Fibroblast of mammary gland (primary cell): Measurements from ENCODE around the gene ASCC2.

Experiments used
- DNase-seq: peaks from one replicate; pipeline ENCODE4 v3.0.0-alpha.2; 2010; ENCODE audit warnings: low read depth
- H3K4me3 ChIP-seq: 2 replicates; pipeline ENCODE4 v1.5.1; 2011; ENCODE audit warnings: low read depth, mild to moderate bottlenecking, low read length, moderate library complexity; ENCODE audit not compliant: control insufficient read depth
- CTCF ChIP-seq: conservative IDR thresholded peaks from 2 replicates; pipeline ENCODE4 v1.5.1; 2011; ENCODE audit warnings: low read depth, low read length, inconsistent platforms; ENCODE audit not compliant: control insufficient read depth, insufficient read depth

The ASCC2 gene, protein sequence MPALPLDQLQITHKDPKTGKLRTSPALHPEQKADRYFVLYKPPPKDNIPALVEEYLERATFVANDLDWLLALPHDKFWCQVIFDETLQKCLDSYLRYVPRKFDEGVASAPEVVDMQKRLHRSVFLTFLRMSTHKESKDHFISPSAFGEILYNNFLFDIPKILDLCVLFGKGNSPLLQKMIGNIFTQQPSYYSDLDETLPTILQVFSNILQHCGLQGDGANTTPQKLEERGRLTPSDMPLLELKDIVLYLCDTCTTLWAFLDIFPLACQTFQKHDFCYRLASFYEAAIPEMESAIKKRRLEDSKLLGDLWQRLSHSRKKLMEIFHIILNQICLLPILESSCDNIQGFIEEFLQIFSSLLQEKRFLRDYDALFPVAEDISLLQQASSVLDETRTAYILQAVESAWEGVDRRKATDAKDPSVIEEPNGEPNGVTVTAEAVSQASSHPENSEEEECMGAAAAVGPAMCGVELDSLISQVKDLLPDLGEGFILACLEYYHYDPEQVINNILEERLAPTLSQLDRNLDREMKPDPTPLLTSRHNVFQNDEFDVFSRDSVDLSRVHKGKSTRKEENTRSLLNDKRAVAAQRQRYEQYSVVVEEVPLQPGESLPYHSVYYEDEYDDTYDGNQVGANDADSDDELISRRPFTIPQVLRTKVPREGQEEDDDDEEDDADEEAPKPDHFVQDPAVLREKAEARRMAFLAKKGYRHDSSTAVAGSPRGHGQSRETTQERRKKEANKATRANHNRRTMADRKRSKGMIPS

DNA sequence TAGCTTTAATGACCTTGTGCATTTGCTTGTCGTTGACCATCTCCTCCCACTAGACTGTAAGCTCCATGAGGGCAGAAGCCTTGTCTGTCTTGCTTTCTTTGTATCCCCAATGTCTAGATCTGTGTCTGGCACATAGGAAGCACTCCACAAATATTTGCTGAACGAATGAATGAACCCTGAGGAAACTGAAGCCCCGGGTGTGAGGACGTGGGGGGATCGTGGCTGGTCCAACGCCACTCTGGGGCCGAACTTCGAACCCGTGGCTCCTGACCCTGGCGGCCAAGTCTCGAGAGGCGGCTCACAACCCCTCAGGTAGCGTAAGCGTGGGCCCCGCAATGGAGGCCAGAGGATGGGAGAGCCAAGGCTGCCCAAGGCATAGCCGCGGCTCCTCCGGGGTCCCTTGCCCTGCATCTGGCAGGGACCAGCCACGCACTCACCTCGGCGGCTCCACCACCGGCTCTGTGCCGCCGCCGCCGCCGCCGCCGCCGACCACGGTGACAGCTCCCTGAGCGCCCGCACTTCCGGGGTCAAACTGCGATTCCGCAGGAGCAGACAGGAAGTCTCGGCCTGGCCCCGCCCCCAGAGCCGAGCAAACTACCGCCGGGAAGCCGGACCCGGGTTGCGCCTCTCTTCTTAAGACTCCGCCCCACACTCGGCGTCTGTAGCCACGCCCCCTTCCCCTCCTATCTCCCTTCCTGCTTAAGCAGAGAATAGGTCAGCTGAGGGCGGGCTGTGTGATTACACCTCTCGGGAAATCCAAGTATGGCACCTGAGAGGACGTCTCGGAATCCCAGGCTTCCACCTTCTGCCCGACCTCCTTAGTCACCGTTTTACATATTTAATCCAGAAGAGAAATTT lies at the start of gene ASCC2:
TSS of gene ASCC2 (minus strand) at position 534 of the 858 bp plus-strand sequence. CDS start 5,949 bp downstream, outside the sequence.
- peak; percentile 93 for DNase-seq
- peak within 1 kb of the TSS; percentile 96 for H3K4me3 ChIP-seq
- no peak for TF ChIP-seq CTCF

- no peak overlapping the region for H3K4me3 ChIP-seq
- TF ChIP-seq CTCF: no peak
- DNase-seq: no peak
Observed at GRCh38 chr22:29887358-29887757, 49.3 kb upstream of the ASCC2 start.

DNA sequence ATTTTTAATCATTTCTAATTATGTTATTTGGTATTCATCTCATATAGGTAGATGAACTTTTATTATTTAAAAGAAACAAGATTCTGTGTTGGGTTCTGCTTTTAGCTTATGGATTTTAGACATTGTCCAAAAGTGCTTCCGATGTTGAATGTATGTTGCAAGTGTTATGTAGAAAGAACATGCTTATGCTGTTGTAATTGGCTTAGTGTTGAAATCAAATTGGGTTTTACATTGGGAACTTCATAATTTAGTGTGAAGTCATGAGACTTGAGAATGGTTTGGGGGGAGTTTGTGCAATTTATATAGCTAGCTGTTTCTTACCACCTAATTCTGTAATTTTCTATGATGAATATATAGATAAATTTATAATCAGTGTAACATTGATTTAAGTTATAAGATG lies 48.5 kb upstream of the ASCC2 start:
- H3K4me3 ChIP-seq: no peak overlapping the region
- TF ChIP-seq CTCF: no peak

GRCh38 chr22:29885610-29886009 lies 47.5 kb upstream of the ASCC2 start:
- TF ChIP-seq CTCF: no peak
- DNase-seq: no peak
- no peak overlapping the region for H3K4me3 ChIP-seq

More for the DNA sequence above, 48.5 kb upstream of the ASCC2 start:
- DNase-seq: no peak

DNA sequence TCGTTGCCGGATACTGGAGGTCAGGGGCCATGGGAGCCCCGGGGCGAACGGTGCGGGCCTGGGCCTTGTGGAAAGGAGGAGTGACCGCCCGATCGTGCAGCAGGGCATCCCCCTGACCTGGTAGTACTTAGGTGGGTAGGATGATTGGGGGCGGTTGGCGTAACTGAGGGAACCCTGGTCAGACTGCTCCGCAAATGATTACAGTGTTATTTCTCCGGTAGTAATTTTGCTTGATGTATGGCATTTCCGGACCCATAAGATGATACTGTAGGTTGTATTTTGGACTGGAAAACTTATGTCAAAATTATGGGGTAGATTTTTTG lies 45.7 kb upstream of the ASCC2 start:
- peak overlapping the region; percentile 77 for H3K4me3 ChIP-seq
- no peak for TF ChIP-seq CTCF
- DNase-seq: peak; percentile 10

DNA sequence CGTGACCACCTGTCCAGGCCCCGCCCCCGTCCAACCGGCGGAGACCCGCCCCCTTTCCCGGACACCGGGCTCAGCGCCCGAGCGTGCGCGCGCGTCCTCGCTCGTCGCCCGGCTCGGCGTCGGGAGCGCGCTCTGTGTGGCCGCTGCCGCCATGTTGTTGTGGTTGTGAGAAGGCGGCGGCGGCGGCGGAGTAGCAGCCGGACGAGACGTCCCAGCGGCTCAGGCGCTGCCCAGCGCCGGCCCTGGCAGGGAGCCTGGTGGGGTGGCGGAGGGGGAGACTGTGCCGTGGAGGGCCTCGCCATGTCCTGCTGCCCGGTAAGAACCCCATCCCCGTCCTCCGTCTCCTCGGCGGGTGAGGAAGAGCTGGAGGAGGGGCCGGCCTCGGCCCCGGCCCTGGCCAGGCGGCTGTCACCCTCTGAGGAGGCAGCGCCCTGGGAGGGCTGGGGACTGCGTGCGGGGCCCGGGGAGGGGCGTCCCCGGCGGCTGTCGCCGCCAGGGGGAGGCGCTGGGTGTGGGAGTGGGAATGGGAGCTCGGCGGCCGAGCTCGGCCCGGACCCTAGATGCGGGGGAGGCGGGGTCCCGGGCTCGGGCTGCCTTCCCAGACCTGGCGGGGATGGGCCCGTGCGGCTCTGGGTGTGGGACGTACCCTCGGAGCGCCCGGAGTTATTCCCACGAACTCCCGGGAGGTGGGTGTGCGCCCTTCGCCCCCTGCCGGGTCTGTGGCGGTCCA lies 45.1 kb upstream of the ASCC2 start, which contains the start of gene MTMR3:
TSS of gene MTMR3 (plus strand) at position 130 of the 730 bp plus-strand sequence. CDS start 87,886 bp downstream, outside the sequence.
- H3K4me3 ChIP-seq: peak within 1 kb of the TSS; percentile 77
- peak; percentile 0 for TF ChIP-seq CTCF
- DNase-seq: peak; percentile 83
